ENCODE measurements around the gene CAND2. TPM values are rescaled to one million over a fixed set of nuclear protein-coding genes. Genes with fewer than 3 reads are reported as not detected.
"Not testable (repeated sequence)": the region's sequence is repeated elsewhere in the genome, so short reads cannot be mapped to it uniquely, and the experiment has no call there.

Gene CAND2
- total RNA-seq, 1 donor from 2014 or later = 6.1 TPM

DNA sequence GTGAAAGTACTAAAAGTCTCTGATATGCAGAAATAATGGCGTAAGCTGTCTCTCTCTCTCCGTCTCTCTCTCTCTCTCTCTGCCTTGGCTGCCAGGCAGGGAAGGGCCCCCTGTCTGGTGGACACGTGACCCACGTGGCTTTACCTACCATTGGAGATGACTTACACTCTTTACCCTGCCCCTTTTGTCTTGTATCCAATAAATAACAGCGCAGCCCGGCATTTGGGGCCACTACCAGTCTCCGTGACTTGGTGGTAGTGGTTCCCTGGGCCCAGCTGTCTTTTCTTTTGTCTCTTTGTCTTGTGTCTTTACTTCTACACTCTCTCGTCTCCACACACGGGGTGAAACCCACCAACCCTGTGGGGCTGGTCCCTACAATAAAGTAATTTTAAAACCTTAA, 25.2 kb upstream of the CAND2 start:
- no peak for DNase-seq

DNA sequence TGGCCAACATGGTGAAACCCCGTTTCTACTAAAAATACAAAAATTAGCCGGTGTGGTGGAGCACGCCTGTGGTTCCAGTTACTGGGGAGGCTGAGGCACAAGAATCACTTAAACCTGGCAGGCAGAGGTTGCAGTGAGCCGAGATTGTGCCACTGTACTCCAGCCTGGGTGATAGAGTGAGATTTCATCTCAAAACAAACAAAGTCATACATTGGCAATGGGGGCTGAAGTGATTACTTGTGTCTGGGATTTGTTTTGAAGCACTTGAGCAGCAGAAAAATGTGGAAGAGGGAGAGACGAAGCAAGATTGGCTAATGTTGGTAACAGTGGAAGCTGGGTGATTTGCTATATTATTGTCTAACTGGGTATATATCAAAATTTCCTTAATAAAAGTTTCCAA, 24.0 kb upstream of the CAND2 start:
- DNase-seq = no peak

DNA sequence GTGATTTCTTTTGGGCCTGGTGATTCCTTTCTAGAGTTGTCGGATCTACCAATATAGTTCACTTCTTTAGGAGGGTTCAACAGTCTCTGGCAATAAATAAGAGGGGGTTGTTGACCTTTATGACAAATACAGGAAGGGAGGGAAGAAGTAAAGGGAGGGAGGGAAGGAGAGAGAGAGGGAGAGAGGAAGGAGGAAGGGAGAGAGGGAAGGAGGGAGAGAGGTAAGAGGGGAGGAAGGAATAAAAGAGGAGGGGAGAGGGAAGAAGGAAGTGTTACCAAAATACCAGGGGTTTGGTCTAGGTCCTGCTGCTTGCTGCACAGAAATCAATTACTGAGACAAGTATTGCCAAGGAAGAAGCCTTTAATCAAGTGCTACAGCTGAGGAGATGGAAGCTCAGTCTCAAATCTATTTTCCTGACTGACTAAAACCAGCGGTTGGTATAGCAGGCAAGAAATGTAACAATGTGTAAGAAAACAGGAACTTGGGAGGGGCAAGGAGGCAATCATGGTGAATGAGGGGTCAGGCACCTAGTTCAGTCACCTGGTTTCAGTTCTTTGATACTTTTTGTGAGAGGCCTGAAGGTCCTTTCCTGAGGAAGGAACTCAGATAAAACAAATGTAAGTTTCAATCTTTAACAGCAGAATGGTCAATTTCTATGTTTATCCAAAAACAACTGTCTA, 23.3 kb upstream of the CAND2 start:
- DNase-seq = no peak

DNA sequence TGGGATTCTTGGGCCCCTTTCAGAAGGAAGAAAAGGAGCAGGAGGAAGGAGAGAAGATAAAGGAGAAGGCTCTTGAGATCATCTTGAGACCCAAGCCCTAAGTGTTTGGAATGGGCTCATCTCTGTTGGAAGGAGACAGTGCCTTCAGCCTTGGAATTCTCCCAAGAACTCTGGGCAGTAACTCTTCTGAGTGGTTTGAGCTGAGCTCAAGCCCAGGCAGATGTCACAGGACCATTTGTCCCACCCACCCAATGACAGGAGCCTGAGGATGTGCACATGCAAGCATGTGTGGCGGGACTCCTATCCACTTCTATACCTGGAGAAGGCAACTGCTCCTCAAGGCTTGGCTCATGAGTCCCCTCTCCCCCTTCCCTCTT, 22.8 kb upstream of the CAND2 start:
- no peak for DNase-seq

DNA sequence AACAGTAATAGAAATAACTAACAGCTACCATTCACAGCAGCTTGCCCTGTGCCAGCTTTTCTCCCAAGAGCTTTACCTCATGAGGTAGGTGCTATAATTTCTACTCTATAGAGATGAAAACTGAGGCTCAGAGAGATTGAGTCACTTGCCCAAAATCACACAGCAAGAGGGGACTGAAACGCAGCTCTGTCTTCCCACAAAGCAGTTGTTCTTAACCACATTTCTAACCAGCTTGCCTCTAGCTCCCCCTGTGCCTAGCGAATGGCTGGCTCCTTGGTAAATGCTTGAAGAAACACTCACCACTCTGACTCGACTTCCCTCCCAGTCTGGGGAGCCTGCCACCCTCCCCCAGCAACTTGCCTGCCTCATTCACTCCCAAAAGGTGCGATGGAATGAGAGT, 21.9 kb upstream of the CAND2 start:
- DNase-seq = no peak

DNA sequence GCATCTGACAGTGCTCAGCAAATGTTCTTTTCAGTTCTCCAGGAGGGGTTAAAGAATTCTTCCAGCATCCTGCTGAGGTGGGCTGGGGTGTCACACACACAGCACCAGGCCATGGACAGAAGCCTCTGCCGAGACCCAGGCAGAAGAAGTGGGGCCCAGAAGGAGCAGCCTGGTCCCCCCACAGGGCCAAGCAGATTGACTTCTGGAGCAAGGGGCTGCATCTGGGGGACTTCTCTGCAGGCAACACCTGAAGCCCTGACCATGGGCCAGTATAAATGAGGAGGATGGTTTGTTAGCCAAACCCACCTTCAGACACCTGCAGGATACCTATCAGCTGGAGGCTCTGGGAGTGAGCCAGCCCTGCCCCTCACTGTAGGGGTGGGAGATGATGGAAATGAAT, 21.3 kb upstream of the CAND2 start:
- DNase-seq = no peak

GRCh38 chr3:12775970-12776369, 20.5 kb upstream of the CAND2 start:
- DNase-seq = not testable (repeated sequence)

DNA sequence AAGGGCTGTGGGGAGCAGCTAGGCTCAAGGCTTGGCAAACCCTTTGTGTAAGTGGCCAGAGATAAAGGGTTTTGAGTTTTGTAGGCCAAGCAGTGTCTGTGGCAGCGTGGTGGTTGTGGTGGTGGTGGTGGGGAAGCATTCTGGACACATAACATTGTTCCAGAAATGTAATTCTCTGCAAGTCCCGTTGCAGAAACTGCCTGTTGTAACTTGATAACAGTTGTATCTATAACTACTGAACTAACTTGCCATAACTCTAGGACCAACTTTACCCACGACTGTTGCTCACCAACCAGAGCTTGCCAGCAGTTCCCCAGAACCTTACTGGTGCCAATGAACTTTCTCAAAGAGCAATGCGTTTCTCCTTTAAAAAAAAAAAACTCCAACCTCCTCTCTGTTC, 19.3 kb upstream of the CAND2 start:
- DNase-seq = no peak

DNA sequence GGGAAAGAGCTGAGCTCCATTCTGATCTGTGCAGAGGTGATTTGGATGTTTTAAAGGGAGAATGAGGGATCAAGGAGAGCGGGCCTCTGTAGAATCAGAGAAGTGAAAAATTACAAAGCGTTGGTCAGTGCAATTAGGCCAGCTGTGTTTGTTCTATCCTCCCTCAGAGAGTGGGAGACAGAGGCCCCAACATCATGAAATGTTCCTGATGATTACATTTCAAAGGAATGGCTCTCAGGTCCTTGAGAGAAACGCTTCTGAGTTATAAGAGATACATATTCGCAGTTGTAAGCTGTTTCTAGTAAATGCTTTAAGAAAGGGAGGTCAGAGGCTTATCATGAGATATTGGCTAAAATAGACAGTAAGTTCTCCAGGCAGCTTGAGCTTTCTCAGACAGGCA, 15.7 kb upstream of the CAND2 start:
- DNase-seq = no peak

GRCh38 chr3:12782172-12782815, 14.2 kb upstream of the CAND2 start:
- no peak for DNase-seq

GRCh38 chr3:12785096-12785495, 11.4 kb upstream of the CAND2 start:
- no peak for DNase-seq

GRCh38 chr3:12787346-12787745, 9.1 kb upstream of the CAND2 start:
- DNase-seq = not testable (repeated sequence)

GRCh38 chr3:12787967-12788690, 8.4 kb upstream of the CAND2 start:
- DNase-seq = not testable (repeated sequence)

- DNase-seq = no peak
Measured at GRCh38 chr3:12791430-12791829, 5.0 kb upstream of the CAND2 start.

DNA sequence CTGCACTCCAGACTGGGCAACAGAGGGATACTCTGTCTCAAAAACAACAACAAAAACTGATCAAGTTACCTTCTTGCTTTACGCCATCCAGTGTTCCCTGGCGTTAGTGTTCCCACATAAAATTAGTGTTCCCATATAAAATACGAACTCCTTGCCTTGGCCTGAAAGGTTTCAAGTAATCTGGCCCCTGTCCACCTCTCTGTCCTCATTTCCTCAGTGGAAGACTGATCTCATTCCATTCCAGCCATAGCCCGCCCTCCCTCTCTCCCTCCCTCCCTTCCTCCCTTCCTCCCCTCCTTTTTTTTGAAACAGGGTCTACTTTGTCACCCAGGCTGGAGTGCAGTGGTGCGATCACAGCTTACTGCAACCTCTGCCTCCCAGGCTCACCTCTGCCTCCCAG, 2.8 kb upstream of the CAND2 start:
- DNase-seq = no peak

DNA sequence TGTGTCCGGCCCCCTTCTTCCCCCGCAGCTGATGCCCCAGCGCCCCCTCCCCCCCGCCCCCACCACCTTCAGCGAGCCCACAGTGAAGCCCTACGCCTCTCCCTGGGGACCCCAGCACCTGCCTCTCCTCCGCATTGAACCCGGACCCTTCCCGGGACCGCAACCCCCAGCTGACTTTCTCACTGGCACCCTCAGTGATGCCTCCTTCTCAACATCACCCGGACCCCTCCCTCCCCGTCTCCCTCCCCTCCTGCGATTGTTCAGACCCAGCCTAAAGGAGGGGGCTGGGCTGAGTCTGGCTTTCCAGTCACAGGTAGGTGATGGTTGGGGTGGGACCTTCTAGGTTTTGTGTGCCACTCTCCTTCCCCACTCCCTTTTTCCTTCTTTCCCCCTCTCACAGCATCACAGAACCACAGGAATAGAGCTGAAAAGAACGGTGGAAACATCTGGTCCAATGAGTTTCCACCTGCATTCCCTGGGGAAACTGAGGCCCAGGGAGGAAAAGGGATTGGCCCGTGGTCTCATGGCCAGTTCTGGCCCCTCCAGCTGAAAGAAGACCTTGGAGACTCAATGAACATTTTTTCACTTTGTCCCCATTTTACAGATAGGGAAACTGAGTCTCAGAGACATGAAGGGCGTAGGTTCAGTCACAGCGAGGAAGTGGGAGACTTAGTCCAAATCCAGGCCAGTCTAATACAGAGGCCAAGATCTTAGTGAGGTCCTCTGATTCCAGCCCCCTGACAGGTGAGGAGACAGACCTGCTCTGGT, 828 bp downstream of the CAND2 start:
- no peak for DNase-seq

- no peak for DNase-seq
Measured at GRCh38 chr3:12797892-12798558, 1.5 kb downstream of the CAND2 start.

DNA sequence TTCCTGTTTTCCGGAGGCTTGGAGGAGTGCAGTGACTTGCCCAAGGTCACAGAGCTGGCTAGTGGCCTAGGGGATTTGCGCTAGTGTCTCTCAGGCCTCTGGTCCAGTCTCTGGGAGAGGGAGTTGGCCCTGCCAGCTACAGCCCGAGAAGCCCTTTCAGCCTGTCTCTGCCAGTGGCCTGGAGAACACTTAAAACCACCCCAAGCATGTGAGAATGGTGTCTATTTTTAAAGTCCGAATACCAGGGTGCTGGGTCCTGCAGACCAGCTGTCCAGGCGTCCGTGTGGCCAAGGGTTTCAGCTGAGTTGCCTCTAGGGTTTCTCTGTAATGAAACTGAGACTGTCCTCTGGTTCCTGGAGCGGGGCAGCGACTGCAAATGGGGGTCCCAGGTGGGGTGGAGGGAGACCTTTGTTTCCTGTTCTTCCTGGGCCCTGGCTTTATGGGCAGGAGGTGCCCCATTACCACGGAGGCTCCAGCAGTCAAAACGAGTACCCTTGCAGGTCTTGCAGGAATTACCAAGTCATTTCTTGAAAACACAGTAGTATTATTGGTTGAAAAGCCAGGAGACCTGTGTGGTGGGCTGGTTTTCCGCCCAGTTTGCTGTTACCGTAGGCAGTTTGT, 2.2 kb downstream of the CAND2 start:
- no peak for DNase-seq

DNA sequence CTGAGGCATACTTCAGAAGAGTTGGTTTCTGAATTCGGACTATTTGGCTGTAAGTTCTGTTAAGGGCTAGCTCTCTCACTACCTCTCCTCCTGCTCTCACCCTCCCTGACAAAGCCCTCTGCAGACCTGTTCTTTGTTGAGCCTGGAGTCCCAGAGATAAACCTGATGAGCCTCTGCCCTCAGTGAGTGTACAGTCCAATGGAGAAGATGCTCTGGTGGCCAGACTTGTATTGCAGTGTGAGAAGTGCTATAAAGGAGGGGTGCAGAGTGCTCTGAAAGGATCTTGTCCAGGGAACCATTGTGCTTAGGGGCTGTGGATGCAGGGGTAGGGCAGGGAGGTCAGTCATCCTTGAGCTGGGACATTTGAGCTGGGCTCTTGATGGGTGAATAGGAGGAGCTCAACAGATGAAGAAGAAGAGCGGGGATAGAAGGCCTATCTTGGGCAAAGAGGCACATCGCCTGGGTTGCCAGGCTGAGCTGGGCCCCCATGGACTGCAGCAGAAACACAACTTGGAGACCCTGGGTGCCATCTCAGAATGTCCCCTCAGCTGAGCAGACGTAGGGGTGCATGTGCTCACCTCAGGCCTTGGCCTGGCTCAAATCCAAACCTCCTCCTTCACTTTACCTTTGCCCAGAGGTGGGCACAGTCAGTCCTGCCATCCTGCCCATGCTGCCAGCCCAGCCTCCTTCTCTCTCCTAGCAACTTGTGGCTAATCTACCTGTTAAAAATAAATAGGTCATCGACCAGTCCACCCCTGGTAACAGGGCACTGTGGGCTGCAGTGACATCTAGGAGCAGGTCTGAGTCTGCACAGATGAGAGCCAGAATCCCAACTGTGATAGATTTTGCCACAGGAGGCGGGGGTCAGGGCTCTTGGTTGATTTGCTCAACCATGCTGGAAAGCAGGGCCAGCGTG, 3.3 kb downstream of the CAND2 start:
- no peak for DNase-seq

- no peak for DNase-seq
Measured at GRCh38 chr3:12803371-12803770, 6.9 kb downstream of the CAND2 start.

GRCh38 chr3:12807066-12807465, 10.6 kb downstream of the CAND2 start:
- DNase-seq = no peak
